Activated B cell treated with CpG ODN at 0.5 μM for 24 hours (primary cell): Measurements from ENCODE around the gene CUEDC1. TPM values are rescaled to one million over a fixed set of nuclear protein-coding genes. Genes with fewer than 3 reads are reported as not detected.

Experiments used
- ATAC-seq: fragments of 200-7000 bp; cut with Tn5 transposase; one replicate; pipeline ENCODE4 v1.10.0; 2021; ENCODE audit warnings: low read depth, mild to moderate bottlenecking, moderate library complexity
- CTCF ChIA-PET: fragments of 350-600 bp; sonication (Branson Sonifier 250); formaldehyde crosslinking; loops from one replicate; lab custom pipeline; 2021; ENCODE audit warnings: antibody characterized with exemption; lab: Charles Lee
- POLR2A ChIA-PET: fragments of 350-600 bp; sonication (Branson Sonifier 250); formaldehyde crosslinking; loops from one replicate; lab custom pipeline; 2021; ENCODE audit warnings: antibody characterized with exemption; lab: Charles Lee
- DNase-seq: peaks from one replicate; pipeline ENCODE4 v3.0.0; 2022
- H3K27ac Mint-ChIP-seq: one replicate; pipeline ENCODE4 v1.8.0; 2020; ENCODE audit warnings: mixed read lengths
- H3K27me3 Mint-ChIP-seq: one replicate; pipeline ENCODE4 v1.8.0; 2021; ENCODE audit warnings: mixed read lengths
- H3K36me3 Mint-ChIP-seq: one replicate; pipeline ENCODE4 v1.8.0; 2021; ENCODE audit warnings: low read depth, mixed read lengths
- H3K4me1 Mint-ChIP-seq: one replicate; pipeline ENCODE4 v1.8.0; 2021; ENCODE audit warnings: mixed read lengths
- H3K4me3 Mint-ChIP-seq: one replicate; pipeline ENCODE4 v1.8.0; 2020; ENCODE audit warnings: mild to moderate bottlenecking, mixed read lengths
- H3K9me3 Mint-ChIP-seq: one replicate; pipeline ENCODE4 v1.8.0; 2020; ENCODE audit warnings: mixed read lengths
- CTCF ChIP-seq: fragments of 200-600 bp; IDR thresholded peaks from one replicate; pipeline ENCODE4 v1.8.0; 2022; ENCODE audit warnings: antibody characterized with exemption, mild to moderate bottlenecking
- intact Hi-C: fragments of 100-400 bp; cut with micrococcal nuclease; formaldehyde crosslinking; loops from one replicate; pipeline ENCODE4 v1.15.1; 2024
- total RNA-seq: library from RNA; stranded (reverse); gene quantifications from 2 replicates; pipeline ENCODE4 v1.2.3, GENCODE V29; 2022

Gene CUEDC1
- total RNA-seq, 1 donor from 2014 or later = not detected

GRCh38 chr17:57899391-57899790 lies 55.8 kb downstream of the CUEDC1 start:
- intact Hi-C loops = no loop called here
- no peaks in the 10 kb centered on the region for H3K9me3 Mint-ChIP-seq
- POLR2A ChIA-PET = interaction anchor here (0.5 kb wide), 2 partner anchors 12 to 41 kb away, joined by 3 to 5 read pairs; no protein-coding TSS in a partner anchor

GRCh38 chr17:57898487-57899311 lies 56.5 kb downstream of the CUEDC1 start:
- H3K36me3 Mint-ChIP-seq = no peaks in the 10 kb centered on the region
- ChIA-PET POLR2A (interaction anchor here (0.5 to 0.6 kb wide), 3 partner anchors 12 to 42 kb away, joined by 3 to 5 read pairs (median 3); no protein-coding TSS in a partner anchor), CTCF (interaction anchor here (1.1 kb wide), 1 partner anchor 98 kb away, joined by 3 read pairs; no protein-coding TSS in a partner anchor)
- DNase-seq (no peak), ATAC-seq (no peak)
- no peak for TF ChIP-seq CTCF
- no peaks in the 10 kb centered on the region for H3K9me3 Mint-ChIP-seq
- H3K27me3 Mint-ChIP-seq = peaks cover 12% of the 10 kb centered on the region
- intact Hi-C loops = no loop called here
- no peak overlapping the region for H3K27ac Mint-ChIP-seq
- H3K4me3 Mint-ChIP-seq = no peak overlapping the region
- H3K4me1 Mint-ChIP-seq = peaks cover 21% of the 10 kb centered on the region

More at GRCh38 chr17:57899391-57899790, 55.8 kb downstream of the CUEDC1 start:
- no peak overlapping the region for H3K4me3 Mint-ChIP-seq
- H3K4me1 Mint-ChIP-seq = peaks cover 25% of the 10 kb centered on the region
- peaks cover 11% of the 10 kb centered on the region for H3K27me3 Mint-ChIP-seq
- no peak for ATAC-seq
- no peak for DNase-seq
- TF ChIP-seq CTCF = no peak
- CTCF ChIA-PET = interaction anchor here (1.9 kb wide), 1 partner anchor 100 kb away, joined by 6 read pairs; no protein-coding TSS in a partner anchor
- H3K27ac Mint-ChIP-seq = no peak overlapping the region
- no peaks in the 10 kb centered on the region for H3K36me3 Mint-ChIP-seq

DNA sequence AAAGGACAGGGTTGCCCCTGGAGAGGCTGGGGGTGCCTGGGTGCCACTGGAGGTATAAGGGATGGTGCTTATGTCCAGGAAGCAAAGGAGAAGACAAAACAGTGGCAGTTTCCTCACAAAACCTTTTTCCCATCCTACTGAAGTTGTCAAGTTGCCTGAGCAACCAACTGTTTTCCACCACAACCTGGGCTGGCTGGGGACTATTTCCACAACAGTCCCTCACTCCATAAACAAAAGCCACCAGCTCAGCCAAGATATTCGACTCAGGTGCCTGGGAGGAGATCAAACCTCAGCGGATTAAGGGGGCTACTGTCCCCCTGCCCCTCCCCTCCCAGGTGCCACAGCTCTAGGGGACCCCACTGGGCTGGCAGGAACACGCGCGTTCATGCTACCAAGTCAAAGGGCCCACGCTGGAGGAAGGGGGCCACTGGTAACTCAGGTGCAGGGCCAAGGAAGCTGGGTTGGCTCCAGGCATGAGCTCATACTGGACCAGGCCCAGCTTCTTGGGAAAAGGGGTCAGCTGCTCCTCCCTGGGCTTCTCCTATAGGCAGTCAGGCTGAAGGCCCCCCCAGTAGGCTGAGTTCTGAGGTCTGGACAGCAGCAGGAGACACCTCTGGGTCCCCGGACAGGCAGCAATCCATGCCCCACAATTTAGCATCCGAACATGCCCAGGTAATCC lies 59.7 kb downstream of the CUEDC1 start:
- H3K9me3 Mint-ChIP-seq = no peaks in the 10 kb centered on the region
- peaks cover 31% of the 10 kb centered on the region for H3K27me3 Mint-ChIP-seq
- no peak overlapping the region for H3K27ac Mint-ChIP-seq
- POLR2A ChIA-PET = no interaction called here
- no peak overlapping the region for H3K4me3 Mint-ChIP-seq
- H3K4me1 Mint-ChIP-seq = no peaks in the 10 kb centered on the region
- no peak for TF ChIP-seq CTCF
- CTCF ChIA-PET = no interaction called here
- ATAC-seq = no peak
- no peaks in the 10 kb centered on the region for H3K36me3 Mint-ChIP-seq
- intact Hi-C loops = no loop called here
- DNase-seq = no peak

GRCh38 chr17:57894848-57895247 lies 60.4 kb downstream of the CUEDC1 start:
- DNase-seq (no peak), ATAC-seq (no peak)
- no peak for TF ChIP-seq CTCF
- no peaks in the 10 kb centered on the region for H3K4me1 Mint-ChIP-seq
- H3K27me3 Mint-ChIP-seq = peaks cover 33% of the 10 kb centered on the region
- intact Hi-C loops = no loop called here
- H3K36me3 Mint-ChIP-seq = no peaks in the 10 kb centered on the region
- no peak overlapping the region for H3K27ac Mint-ChIP-seq
- ChIA-PET CTCF (interaction anchor here (6.4 kb wide), 1 partner anchor 103 kb away, joined by 112 read pairs; no protein-coding TSS in a partner anchor), POLR2A (no interaction called here)
- H3K4me3 Mint-ChIP-seq = no peak overlapping the region
- no peaks in the 10 kb centered on the region for H3K9me3 Mint-ChIP-seq
